Activated naive CD4-positive, alpha-beta T cell (primary cell): ENCODE results near the gene XCL2.
"Not testable (repeated sequence)": the region's sequence is repeated elsewhere in the genome, so short reads cannot be mapped to it uniquely, and the experiment has no call there.

Experiments used
- DNase-seq, 4 experiments: peaks; one replicate each; lab custom pipeline; 2025; lab: John Stamatoyannopoulos, UW

The XCL2 gene

GRCh38 chr1:168556647-168557046, 12.8 kb upstream of the XCL2 start:
- no peak for DNase-seq

- no peak for DNase-seq
These were observed 11.8 kb upstream of the XCL2 start for GRCh38 chr1:168555508-168556046.

GRCh38 chr1:168554603-168555483, 11.0 kb upstream of the XCL2 start:
- DNase-seq, result no peak

GRCh38 chr1:168553680-168554553, 10.1 kb upstream of the XCL2 start:
- no peak for DNase-seq

GRCh38 chr1:168552961-168553360, 9.2 kb upstream of the XCL2 start:
- no peak for DNase-seq

- DNase-seq, result no peak
These were observed 7.9 kb upstream of the XCL2 start for GRCh38 chr1:168551688-168552087.

- no peak for DNase-seq
These were observed 7.2 kb upstream of the XCL2 start for GRCh38 chr1:168550971-168551370.

- not testable (repeated sequence) for DNase-seq
These were observed 2.7 kb upstream of the XCL2 start for GRCh38 chr1:168546553-168546895.

GRCh38 chr1:168545678-168546552, 2.1 kb upstream of the XCL2 start:
- DNase-seq, result not testable (repeated sequence)

GRCh38 chr1:168542978-168543377, 819 bp downstream of the XCL2 start:
- not testable (repeated sequence) for DNase-seq

GRCh38 chr1:168540798-168541197, 3.0 kb downstream of the XCL2 start:
- DNase-seq, result not testable (repeated sequence)

GRCh38 chr1:168535536-168535935, 8.3 kb downstream of the XCL2 start:
- DNase-seq, result no peak

- DNase-seq, result no peak
These were observed 12.0 kb downstream of the XCL2 start for GRCh38 chr1:168531615-168532345.

GRCh38 chr1:168529518-168529917, 14.3 kb downstream of the XCL2 start:
- no peak for DNase-seq

GRCh38 chr1:168521401-168522000, 22.3 kb downstream of the XCL2 start:
- DNase-seq, result no peak

GRCh38 chr1:168520832-168521231, 23.0 kb downstream of the XCL2 start:
- no peak for DNase-seq

- peak in 1 of 4 experiments; percentile 13 for DNase-seq
These were observed 23.6 kb downstream of the XCL2 start for GRCh38 chr1:168520052-168520751.

GRCh38 chr1:168518813-168519212, 25.0 kb downstream of the XCL2 start:
- DNase-seq, result no peak

GRCh38 chr1:168518201-168518689, 25.6 kb downstream of the XCL2 start:
- no peak for DNase-seq

- DNase-seq, result no peak
These were observed 29.3 kb downstream of the XCL2 start for GRCh38 chr1:168514455-168514854.
